Forelimb muscle (tissue), 1 donor: ENCODE measurements around the gene NOL4L. TPM values are rescaled to one million over a fixed set of nuclear protein-coding genes. Genes with fewer than 3 reads are reported as not detected.

Experiments used
- DNase-seq: peaks from one replicate; pipeline ENCODE4 v3.0.0-alpha.2; 2013; ENCODE audit warnings: low read depth
- polyA plus RNA-seq: library from polyadenylated mRNA; unstranded; fragments of 120-200 nt; gene quantifications from one replicate; pipeline ENCODE4 v1.2.1, GENCODE V29; 2013; ENCODE audit not compliant: insufficient read length

The NOL4L gene
- 14.8 TPM for polyA plus RNA-seq

GRCh38 chr20:32585011-32585585 lies at the start of gene NOL4L:
Gene NOL4L, minus strand, starts transcription at chr20:32585333. Its CDS starts 443 bp downstream, at chr20:32584890.
- no peak for DNase-seq

- no peak for DNase-seq
Observed at GRCh38 chr20:32634041-32634805, 49.1 kb upstream of the NOL4L start.

DNA sequence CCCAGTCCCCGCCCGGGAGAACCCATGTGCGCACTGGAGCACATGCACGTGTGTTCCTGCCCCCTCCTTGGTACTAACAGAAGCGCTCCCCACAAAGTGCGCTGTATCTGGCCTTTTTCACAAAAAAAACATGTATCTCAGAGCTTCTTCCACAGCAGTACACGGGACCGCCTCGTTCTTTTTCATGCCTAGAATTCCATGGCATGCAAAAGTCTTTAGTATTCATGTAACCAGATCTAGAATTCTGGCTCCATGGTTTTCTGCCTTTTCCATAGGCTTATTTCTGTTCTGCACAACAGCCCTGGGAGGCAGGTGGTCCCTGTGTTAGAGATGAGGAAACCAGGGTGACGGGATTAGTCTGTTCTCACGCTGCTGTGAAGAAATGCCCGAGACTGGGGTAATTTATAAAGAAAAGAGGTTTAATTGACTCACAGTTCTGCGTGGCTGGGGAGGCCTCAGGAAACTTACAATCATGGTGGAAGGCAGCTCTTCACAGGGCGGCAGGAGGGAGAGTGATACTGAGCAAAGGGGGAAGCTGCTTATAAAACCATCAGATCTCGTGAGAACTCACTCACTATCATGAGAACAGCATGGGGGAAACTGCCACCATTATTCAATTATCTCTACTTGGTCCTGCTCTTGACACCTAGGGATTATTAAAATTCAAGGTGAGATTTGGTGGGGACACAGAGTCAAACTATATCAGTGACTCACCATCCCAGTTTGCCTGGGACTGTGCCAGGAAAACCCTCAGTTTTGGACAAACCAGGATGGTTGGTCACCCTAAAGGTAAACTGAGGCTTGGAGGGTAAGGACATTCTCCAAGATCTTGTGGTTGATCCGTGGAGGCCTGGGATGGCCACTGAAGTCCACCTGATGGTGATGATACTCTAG lies 47.6 kb upstream of the NOL4L start:
- DNase-seq = no peak

DNA sequence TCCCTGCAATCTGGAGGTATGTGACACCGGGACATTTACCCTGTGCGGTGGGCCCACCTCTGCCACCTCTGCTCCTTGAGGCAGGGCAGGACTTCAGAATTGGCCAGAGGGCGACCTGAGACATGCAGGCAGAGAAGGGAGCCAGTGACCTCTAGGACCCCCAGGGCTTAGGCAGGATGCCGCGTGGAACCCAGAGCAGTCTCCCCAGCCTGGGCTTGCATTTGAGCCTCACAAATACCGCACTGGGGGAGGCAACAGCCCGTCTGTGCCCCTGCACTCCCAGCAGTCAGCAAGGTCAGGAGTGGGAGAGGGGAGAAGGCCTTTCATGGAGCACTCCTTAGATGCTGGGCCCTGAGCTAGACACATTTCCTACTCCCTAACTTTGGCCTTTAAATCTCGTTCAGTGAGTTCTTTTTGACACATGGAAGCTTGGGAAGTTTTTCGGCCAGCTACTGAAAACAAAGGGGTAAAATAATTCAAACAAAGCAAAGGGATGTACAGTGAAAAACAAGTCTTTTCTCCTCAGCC lies 46.9 kb upstream of the NOL4L start:
- no peak for DNase-seq

DNA sequence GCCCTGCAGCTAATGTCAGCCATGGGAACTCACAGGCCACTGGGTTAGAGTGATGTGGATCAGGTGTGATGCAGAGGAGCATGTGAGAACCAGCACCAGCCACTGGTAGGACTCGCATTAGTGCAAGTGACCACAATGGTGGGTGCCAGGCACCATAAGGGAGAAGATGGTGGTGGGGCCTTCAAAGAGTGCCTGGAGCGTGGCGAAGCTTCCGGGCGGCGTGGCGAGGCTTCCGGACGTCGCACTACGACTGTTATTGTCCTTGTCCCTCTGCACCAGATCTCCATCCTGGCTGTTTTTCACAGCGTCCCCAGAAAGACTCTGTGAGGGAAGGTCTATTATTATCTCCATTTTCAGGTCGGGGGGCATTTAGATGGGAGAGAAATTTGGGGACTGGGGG lies 44.7 kb upstream of the NOL4L start:
- no peak for DNase-seq

DNA sequence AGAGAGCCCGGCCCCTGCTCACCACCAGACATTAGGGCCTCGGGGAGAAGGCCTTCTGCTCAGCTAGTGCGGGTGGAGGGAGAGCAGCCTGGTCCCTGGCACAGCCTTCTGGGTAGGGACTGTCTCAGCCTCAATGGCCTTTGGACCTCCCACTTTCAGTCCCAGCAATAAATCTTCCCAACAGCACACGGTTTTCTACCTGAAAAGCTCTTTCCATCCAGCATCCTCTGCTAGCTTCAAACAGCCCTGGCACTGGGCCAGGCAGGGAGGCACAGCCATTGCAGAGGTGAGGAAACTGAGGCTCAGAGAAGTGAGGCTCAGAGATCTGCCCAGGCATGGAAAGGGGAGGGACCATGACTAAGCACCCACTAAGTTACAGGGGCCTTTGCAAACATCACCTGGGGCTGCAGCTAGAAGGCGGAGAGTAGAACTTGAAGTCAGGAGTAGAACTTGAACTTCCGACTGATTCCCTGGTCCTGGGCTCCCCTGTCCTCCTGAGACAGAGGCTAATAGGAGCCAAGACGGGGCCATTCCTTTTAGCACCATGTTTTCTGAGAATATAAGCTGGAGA lies 43.9 kb upstream of the NOL4L start:
- no peak for DNase-seq

DNA sequence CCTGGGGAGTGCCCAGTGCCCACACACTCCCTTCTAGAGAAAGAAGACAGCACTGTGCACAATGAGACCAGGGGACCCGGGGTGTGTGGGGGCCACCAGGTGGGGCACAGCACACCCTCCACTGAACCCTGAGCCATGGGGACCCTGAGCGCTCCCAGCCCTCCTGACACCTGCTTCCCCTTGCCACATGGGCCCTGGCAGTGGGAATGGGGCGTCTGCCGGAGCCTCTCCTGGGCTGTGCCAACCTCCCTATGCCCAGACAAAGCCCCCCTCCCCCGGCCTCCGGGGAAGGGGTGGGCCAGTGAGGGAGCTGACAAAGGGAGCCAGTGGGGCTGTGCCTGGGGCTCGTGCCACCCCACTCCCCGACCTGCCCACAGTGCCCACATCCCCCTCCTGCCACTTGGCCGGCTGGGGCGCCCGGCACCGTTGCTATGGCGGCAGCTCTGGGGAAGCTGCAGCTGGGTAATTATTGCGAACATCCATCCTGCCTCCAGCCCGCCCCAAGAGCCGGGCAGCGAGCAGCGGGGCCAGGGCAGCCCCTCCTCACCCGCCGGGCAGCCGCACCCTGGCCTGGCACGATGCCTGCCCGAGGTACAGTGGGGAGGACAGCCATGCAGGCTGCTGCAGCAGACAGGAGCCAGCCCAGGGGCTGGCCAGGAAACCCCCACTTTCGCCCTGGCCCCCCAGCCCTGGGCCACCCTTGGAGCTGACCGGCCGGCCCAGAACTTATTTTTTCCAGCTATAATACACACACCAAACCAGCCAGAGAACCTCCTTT lies 41.9 kb upstream of the NOL4L start:
- no peak for DNase-seq

DNA sequence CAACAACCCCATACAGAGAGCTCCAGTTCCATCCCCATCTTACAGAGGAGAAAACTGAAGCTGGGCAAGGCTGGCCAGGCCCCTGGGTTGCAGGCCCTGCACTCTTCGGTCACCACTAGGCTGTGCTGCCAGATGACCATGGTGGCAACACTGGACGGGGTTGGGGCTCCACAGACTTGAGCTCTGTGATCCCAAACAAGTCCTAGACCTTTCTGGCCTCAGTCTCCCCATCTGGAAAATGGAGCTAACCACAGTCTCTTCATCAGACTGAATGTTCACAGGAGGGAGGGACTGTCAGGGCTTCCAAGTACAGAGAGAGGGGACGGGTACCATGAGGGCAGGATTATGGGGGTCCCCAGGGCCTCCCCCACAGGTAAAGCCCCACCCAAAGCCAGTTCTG lies 41.3 kb upstream of the NOL4L start:
- DNase-seq = no peak

- DNase-seq = no peak
Observed at GRCh38 chr20:32625996-32626395, 40.9 kb upstream of the NOL4L start.

DNA sequence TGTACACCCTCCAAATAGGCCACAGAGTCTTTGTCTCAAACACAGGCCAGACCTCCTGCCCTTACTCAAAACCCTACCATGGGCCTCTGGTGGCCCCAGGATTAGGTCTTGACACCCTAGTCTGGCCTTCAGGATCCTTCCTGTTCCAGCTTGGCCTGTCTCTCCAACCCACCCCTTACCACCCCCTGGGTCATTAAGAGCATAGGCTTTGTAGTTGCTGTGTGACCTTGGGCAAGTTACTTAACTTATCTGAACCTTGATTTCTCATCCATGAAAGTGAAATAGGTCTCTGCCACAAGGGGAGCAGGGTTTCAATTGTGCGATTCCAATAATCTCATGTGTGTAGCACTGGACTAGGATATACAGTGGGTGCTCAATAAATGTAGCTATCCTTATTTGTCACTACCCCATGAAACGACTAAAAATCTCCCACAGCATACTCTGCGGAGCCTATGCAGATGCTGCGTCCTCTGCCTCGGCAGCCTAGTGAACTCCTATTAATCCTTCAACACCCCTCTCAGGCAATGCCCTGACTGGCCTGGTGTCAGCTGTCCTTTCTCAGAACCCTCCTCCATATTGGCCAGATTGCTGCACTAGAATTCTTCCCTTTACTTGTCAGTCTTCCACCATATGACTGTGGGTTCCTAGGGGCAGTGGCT lies 39.7 kb upstream of the NOL4L start:
- no peak for DNase-seq

GRCh38 chr20:32623667-32624157 lies 38.6 kb upstream of the NOL4L start:
- no peak for DNase-seq

DNA sequence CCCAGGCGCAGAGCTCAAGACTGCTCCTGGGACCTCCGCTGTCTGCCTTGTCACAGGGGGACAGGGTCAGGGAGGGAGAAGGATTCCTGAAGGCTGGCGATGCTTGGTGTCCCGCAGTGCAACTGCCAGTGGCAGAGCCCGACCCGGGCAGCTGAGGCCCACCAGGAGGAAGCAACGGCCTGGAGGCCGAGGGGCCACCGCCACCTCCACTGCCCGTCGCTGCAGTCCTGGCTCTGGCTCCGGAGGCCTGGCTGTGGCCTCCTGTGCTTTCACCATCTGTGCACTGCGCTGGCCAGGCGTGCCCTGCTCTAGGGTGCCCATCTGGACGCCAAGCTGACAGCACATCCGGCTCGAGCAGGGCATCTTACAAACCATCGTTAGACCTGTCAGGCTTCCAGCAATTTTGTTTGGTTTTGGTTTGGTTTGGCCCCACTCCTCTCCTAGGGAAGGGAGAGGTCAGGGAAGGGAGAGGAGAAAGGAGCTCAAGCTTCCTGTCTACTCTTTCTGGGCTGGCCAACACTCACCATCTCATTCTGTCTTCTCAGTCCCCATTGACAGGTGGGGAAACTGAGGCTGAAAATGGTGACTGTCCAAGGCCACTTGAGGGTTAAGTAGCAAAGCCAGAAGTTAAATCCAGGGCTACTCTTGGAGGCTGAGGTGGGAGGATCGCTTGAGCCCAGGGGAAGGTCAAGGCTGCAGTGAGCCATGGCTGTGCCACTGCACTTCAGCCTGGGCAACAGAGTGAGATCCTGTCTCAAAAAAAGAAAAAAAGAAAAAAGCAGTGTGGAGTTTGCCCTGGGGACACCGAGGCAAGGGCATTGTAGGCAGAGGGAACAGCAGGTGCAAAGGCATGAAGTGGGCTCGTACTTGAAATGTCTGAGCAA lies 37.7 kb upstream of the NOL4L start:
- no peak for DNase-seq

DNA sequence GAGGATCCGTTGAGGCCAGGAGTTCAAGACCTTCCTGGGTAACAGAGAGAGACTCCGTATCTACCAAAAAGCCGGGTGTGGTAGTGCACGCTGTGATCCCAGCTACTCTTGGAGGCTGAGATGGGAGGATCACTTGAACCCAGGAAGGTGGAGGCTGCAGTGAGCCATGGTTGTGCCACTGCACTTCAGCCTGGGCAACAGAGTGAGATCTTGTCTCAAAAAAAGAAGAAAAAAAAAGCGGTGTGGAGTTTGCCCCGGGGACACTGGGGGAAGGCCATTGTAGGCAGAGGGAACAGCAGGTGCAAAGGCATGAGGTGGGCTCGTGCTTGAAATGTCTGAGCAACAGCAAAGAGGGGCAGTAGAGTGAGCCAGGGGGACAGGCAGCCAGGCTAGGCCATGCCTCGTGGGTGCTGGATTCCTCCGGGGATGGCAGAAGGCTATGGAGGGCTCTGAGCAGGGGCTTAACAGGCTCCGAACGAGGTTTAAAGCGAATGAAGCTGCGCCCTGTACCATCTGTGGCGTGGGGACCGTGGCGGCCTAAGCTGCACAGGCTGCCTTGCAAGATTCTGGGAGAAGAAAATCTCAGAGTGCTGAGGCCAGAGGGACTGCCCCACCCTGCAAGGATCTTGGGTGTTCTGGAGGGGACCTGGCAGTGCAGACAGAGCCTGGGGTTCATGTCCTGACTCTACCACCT lies 36.9 kb upstream of the NOL4L start:
- no peak for DNase-seq

DNA sequence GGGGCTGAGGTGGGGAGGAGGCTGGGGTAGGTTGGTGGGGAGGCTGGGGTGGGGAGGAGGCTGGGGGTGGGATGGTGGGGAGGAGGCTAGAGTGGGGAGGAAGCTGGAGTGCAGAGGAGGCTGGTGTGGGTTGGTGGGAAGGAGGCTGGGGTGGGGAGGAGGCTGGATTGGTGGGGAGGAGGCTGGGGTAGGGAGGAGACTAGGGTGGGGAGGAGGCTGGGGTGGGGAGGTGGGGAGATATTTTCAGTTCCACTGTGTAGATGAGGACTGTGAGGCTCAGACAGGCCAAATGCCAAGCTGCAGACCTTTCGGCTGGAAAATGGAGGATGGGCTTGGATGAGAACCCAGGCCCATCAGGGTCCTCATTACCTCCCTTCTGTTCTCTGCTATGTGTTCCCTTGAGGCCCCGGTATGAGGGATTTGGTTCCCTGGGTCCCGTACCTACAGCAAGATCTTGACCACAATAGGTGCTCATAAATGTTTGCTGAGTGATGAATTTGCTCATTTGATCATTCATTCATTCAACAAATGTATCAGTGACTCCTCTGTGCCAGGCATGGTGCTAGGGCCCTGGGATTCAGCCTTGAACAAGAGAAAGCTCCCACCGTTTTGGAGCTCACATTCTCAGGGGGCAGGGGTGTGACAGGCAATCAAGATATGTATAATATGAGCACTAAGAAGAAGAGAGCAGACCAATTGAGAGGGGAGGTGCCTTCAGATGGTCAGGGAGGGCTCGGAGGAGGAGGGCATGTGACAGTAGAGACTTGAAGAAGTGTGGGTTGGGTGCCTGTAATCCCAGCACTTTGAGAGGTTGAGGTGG lies 36.1 kb upstream of the NOL4L start:
- DNase-seq = no peak

DNA sequence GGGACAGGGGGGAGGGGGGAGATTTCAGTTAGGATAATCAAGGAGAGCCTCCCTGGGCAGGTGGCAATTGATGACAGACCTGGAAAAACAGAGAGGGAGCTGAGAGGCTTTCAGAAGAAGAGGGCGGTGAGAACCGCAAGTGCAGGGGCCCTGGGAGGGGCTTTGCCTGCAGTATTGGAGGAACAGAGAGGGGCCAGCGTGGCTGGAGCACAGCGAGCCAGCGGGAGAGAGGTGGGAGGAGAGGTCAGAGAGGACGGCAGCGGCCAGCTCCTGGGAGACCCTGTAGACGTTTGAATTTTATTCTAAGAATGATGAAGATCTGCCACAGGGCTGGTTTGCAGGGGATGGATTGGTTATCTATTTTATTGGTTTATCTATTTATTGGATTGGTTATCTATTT lies 34.5 kb upstream of the NOL4L start:
- no peak for DNase-seq

- DNase-seq = no peak
Observed at GRCh38 chr20:32614772-32615171, 29.6 kb upstream of the NOL4L start.

DNA sequence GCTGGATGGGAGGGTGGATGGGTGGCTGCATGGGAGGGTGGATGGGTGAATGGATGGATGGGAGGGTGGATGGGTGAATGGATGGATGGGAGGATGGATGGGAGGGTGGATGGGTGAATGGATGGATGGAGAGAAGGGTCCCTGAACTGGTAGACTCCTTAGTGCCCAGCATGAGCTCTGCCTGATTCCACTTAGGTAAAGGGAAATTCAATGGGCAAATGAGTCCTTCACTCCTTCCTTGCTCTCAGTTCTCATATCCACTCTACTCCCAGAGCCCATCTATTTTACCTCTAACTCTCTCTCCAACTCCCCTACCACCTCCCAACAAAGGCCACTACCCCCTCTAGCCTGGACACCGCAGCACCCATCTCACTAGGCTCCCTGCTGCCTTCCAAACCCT lies 29.2 kb upstream of the NOL4L start:
- no peak for DNase-seq
